GM12878 (cell line): ENCODE data around the gene GALNT18.

Source experiments
- EP300 ChIP-seq, 2 experiments: fragments of 150-350 bp in 1 of 2; IDR thresholded peaks; 2 replicates each; pipeline ENCODE4 v1.6.1; 2011 to 2012; ENCODE audit warnings: low read depth in 2 of 2, low read length in 2 of 2, borderline replicate concordance in 1 of 2, improper control_type of control experiment in 1 of 2, inconsistent platforms in 1 of 2; ENCODE audit not compliant: control insufficient read depth in 1 of 2
- FOXK2 ChIP-seq: fragments of 450-650 bp; IDR thresholded peaks from 2 replicates; pipeline ENCODE4 v1.6.1; 2017; ENCODE audit warnings: mild to moderate bottlenecking, moderate library complexity
- POLR2A ChIP-seq: IDR thresholded peaks from 2 replicates; pipeline ENCODE4 v1.6.1; 2011; ENCODE audit warnings: low read depth, mild to moderate bottlenecking, low read length
- POLR2AphosphoS5 ChIP-seq: IDR thresholded peaks from 2 replicates; pipeline ENCODE4 v1.6.1; 2011; ENCODE audit warnings: mild to moderate bottlenecking, low read length, inconsistent platforms
- STAT3 ChIP-seq: IDR thresholded peaks from 2 replicates; pipeline ENCODE4 v1.6.1; 2011; ENCODE audit warnings: low read depth, low read length, improper control_type of control experiment
- SUPT20H ChIP-seq: IDR thresholded peaks from 2 replicates; pipeline ENCODE4 v1.6.1; 2011; ENCODE audit warnings: low read depth, mild to moderate bottlenecking, low read length, moderate library complexity, borderline replicate concordance; ENCODE audit not compliant: control insufficient read depth
- TCF7 ChIP-seq: IDR thresholded peaks from 2 replicates; pipeline ENCODE4 v1.6.1; 2014; ENCODE audit warnings: antibody characterized with exemption, borderline replicate concordance
- ZNF384 ChIP-seq: IDR thresholded peaks from 2 replicates; pipeline ENCODE4 v1.6.1; 2012; ENCODE audit warnings: low read depth, mild to moderate bottlenecking, low read length, improper control_type of control experiment, borderline replicate concordance
- TF ChIP-seq, protein P1 (sequence below): IDR thresholded peaks from 2 replicates; pipeline ENCODE4 v1.6.1; 2012; ENCODE audit warnings: low read depth, low read length, improper control_type of control experiment
- TF ChIP-seq, protein P2 (sequence below), 3 experiments: IDR thresholded peaks in 2 of 3; conservative IDR thresholded peaks in 1 of 3; 2 replicates each; pipeline ENCODE4 v1.5.1; 2011; ENCODE audit warnings: low read depth in 3 of 3, low read length in 3 of 3, mild to moderate bottlenecking in 3 of 3, control low read depth in 2 of 3, moderate library complexity in 2 of 3, inconsistent platforms in 1 of 3, mixed read lengths in 1 of 3; ENCODE audit not compliant: control insufficient read depth in 2 of 3, insufficient read depth in 1 of 3; ENCODE audit errors: extremely low read depth in 1 of 3
- TF ChIP-seq, protein P3 (sequence below): fragments of 450-650 bp; formaldehyde crosslinking; IDR thresholded peaks from 2 replicates; pipeline ENCODE4 v1.4.0; 2020; ENCODE audit warnings: mild to moderate bottlenecking, moderate library complexity

DNA sequence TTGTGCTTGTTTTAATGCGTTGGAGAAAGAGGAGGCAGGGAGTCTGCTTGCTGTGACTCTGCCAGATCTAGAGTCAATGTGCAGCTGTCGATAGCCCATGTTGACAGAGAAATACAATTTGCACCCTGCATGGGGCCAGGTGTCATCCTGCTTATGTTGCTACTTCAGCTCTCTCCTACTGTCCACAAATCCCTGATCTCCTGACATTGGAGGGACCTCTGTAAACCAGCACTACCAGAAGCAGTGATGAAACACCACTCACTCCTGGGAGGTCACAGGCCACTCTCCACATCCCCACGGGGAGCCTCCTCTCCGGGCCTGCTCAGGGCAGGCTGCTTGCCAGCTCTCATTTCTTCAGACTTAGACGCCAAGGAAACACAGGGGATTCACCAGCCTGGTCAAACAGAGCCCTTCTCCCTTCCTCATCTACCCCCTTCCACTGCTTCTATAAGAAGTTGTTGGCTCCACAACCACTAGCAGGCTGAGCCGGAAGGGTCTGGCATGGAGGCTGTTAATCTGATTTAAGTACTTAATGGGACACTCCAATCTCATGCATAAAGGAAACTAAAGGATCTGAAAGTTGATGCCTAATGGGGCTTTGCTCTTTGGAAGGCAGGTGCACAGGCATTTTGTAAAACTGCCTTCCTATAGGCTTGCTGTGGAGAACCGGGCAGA lies 238.8 kb downstream of the GALNT18 start:
- TF ChIP-seq, protein P1, sequence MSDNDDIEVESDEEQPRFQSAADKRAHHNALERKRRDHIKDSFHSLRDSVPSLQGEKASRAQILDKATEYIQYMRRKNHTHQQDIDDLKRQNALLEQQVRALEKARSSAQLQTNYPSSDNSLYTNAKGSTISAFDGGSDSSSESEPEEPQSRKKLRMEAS: no peak
- no peak for TF ChIP-seq EP300 (IDR thresholded peaks at IDR 0.05; ENCODE audit: borderline replicate concordance in 1 of 2, control insufficient read depth in 1 of 2, low read depth in 2 of 2, low read length in 2 of 2)
- TF ChIP-seq POLR2AphosphoS5: no peak
- TF ChIP-seq, protein P2, sequence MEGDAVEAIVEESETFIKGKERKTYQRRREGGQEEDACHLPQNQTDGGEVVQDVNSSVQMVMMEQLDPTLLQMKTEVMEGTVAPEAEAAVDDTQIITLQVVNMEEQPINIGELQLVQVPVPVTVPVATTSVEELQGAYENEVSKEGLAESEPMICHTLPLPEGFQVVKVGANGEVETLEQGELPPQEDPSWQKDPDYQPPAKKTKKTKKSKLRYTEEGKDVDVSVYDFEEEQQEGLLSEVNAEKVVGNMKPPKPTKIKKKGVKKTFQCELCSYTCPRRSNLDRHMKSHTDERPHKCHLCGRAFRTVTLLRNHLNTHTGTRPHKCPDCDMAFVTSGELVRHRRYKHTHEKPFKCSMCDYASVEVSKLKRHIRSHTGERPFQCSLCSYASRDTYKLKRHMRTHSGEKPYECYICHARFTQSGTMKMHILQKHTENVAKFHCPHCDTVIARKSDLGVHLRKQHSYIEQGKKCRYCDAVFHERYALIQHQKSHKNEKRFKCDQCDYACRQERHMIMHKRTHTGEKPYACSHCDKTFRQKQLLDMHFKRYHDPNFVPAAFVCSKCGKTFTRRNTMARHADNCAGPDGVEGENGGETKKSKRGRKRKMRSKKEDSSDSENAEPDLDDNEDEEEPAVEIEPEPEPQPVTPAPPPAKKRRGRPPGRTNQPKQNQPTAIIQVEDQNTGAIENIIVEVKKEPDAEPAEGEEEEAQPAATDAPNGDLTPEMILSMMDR (IDR thresholded peaks at IDR 0.05 in 2 of 3, conservative IDR thresholded peaks at IDR 0.05 in 1 of 3; ENCODE audit: control insufficient read depth in 2 of 3, extremely low read depth in 1 of 3, insufficient read depth in 1 of 3, low read depth in 3 of 3, low read length in 3 of 3): no peak
- no peak for TF ChIP-seq FOXK2
- no peak for TF ChIP-seq SUPT20H
- TF ChIP-seq POLR2A: no peak
- TF ChIP-seq ZNF384: no peak
- TF ChIP-seq TCF7: no peak
- TF ChIP-seq STAT3: no peak
- TF ChIP-seq, protein P3, sequence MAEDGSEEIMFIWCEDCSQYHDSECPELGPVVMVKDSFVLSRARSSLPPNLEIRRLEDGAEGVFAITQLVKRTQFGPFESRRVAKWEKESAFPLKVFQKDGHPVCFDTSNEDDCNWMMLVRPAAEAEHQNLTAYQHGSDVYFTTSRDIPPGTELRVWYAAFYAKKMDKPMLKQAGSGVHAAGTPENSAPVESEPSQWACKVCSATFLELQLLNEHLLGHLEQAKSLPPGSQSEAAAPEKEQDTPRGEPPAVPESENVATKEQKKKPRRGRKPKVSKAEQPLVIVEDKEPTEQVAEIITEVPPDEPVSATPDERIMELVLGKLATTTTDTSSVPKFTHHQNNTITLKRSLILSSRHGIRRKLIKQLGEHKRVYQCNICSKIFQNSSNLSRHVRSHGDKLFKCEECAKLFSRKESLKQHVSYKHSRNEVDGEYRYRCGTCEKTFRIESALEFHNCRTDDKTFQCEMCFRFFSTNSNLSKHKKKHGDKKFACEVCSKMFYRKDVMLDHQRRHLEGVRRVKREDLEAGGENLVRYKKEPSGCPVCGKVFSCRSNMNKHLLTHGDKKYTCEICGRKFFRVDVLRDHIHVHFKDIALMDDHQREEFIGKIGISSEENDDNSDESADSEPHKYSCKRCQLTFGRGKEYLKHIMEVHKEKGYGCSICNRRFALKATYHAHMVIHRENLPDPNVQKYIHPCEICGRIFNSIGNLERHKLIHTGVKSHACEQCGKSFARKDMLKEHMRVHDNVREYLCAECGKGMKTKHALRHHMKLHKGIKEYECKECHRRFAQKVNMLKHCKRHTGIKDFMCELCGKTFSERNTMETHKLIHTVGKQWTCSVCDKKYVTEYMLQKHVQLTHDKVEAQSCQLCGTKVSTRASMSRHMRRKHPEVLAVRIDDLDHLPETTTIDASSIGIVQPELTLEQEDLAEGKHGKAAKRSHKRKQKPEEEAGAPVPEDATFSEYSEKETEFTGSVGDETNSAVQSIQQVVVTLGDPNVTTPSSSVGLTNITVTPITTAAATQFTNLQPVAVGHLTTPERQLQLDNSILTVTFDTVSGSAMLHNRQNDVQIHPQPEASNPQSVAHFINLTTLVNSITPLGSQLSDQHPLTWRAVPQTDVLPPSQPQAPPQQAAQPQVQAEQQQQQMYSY (CRISPR knock-in tag): no peak
